SK-N-SH treated with all-trans-retinoic acid at 6 μM for 48 hours (cell line): ENCODE measurements around the gene CEBPB.

Source experiments
- ARNTL ChIP-seq: fragments of 450-650 bp; formaldehyde crosslinking; IDR thresholded peaks from 2 replicates; pipeline ENCODE4 v1.5.0; 2020; ENCODE audit warnings: low read depth, mild to moderate bottlenecking, moderate library complexity, borderline replicate concordance
- BACH2 ChIP-seq: fragments of 250-450 bp; sonication (Bioruptor Pico); IDR thresholded peaks from 2 replicates; pipeline ENCODE4 v1.9.0; 2021; ENCODE audit warnings: mild to moderate bottlenecking, borderline replicate concordance
- CREB5 ChIP-seq: fragments of 250-450 bp; sonication (Bioruptor Pico); IDR thresholded peaks from 2 replicates; pipeline ENCODE4 v1.5.1; 2020; ENCODE audit warnings: low read depth, mild to moderate bottlenecking, moderate library complexity
- CSDC2 ChIP-seq: fragments of 250-450 bp; sonication (Bioruptor Pico); IDR thresholded peaks from 2 replicates; pipeline ENCODE4 v1.5.0; 2020; ENCODE audit warnings: mild to moderate bottlenecking, moderate library complexity
- CSRNP3 ChIP-seq: fragments of 250-450 bp; sonication (Bioruptor Pico); IDR thresholded peaks from 2 replicates; pipeline ENCODE4 v1.5.1; 2021; ENCODE audit warnings: mild to moderate bottlenecking, moderate library complexity
- ISL1 ChIP-seq: fragments of 250-450 bp; sonication (Bioruptor Pico); IDR thresholded peaks from 2 replicates; pipeline ENCODE4 v2.1.2; 2022; ENCODE audit warnings: mild to moderate bottlenecking, moderate library complexity
- PATZ1 ChIP-seq: fragments of 250-450 bp; sonication (Bioruptor Pico); IDR thresholded peaks from 2 replicates; pipeline ENCODE4 v1.8.0; 2020; ENCODE audit warnings: mild to moderate bottlenecking, moderate library complexity, borderline replicate concordance
- RARB ChIP-seq: fragments of 250-450 bp; sonication (Bioruptor Pico); IDR thresholded peaks from 2 replicates; pipeline ENCODE4 v1.8.0; 2021; ENCODE audit warnings: mild to moderate bottlenecking, moderate library complexity
- SNAI2 ChIP-seq: fragments of 250-450 bp; sonication (Bioruptor Pico); IDR thresholded peaks from 2 replicates; pipeline ENCODE4 v1.5.0; 2020; ENCODE audit warnings: mild to moderate bottlenecking, moderate library complexity
- TOX ChIP-seq: fragments of 250-450 bp; sonication (Bioruptor Pico); IDR thresholded peaks from 2 replicates; pipeline ENCODE4 v1.8.0; 2021; ENCODE audit warnings: mild to moderate bottlenecking, moderate library complexity, borderline replicate concordance
- ZC3H10 ChIP-seq: fragments of 250-450 bp; sonication (Bioruptor Pico); IDR thresholded peaks from 2 replicates; pipeline ENCODE4 v1.5.1; 2021; ENCODE audit warnings: mild to moderate bottlenecking, moderate library complexity
- ZFP3 ChIP-seq: fragments of 250-450 bp; sonication (Bioruptor Pico); IDR thresholded peaks from 2 replicates; pipeline ENCODE4 v1.5.0; 2020; ENCODE audit warnings: mild to moderate bottlenecking, moderate library complexity
- ZFP30 ChIP-seq: fragments of 450-650 bp; formaldehyde crosslinking; IDR thresholded peaks from 2 replicates; pipeline ENCODE4 v1.5.0; 2022; ENCODE audit warnings: mild to moderate bottlenecking, moderate library complexity

- no peak for TF ChIP-seq ZC3H10
- TF ChIP-seq CSRNP3, result no peak
- TF ChIP-seq PATZ1 (CRISPR knock-in tag), result no peak
- TF ChIP-seq ARNTL, result no peak
- no peak for TF ChIP-seq ZFP3
- TF ChIP-seq ZFP30 (CRISPR knock-in tag), result no peak
- no peak for TF ChIP-seq BACH2
- no peak for TF ChIP-seq CREB5 (CRISPR knock-in tag)
- TF ChIP-seq TOX (CRISPR knock-in tag), result no peak
- TF ChIP-seq ISL1, result no peak
- no peak for TF ChIP-seq SNAI2 (CRISPR knock-in tag)
- TF ChIP-seq RARB (CRISPR knock-in tag), result no peak
- no peak for TF ChIP-seq CSDC2 (CRISPR knock-in tag)
These were observed 49.5 kb downstream of the CEBPB start for GRCh38 chr20:50240092-50240491.
